ENCODE results near the gene SPATS2L.
A peak's percentile ranks its signal among the peaks of the same experiment; 100 is the strongest.

The SPATS2L gene

GRCh38 chr2:200306196-200306930, at the start of gene SPATS2L:
Gene SPATS2L (plus strand): TSS chr2:200306693. CDS start chr2:200389245, 82,552 bp downstream.
- peak; percentile 26 for DNase-seq (ENCODE audit: low read depth, low spot score)

- no peak for DNase-seq (ENCODE audit: low read depth, low spot score)
Measured at GRCh38 chr2:200257570-200257969, 48.9 kb upstream of the SPATS2L start.

- DNase-seq (ENCODE audit: low read depth, low spot score) = no peak
Measured at GRCh38 chr2:200258081-200258480, 48.4 kb upstream of the SPATS2L start.

DNA sequence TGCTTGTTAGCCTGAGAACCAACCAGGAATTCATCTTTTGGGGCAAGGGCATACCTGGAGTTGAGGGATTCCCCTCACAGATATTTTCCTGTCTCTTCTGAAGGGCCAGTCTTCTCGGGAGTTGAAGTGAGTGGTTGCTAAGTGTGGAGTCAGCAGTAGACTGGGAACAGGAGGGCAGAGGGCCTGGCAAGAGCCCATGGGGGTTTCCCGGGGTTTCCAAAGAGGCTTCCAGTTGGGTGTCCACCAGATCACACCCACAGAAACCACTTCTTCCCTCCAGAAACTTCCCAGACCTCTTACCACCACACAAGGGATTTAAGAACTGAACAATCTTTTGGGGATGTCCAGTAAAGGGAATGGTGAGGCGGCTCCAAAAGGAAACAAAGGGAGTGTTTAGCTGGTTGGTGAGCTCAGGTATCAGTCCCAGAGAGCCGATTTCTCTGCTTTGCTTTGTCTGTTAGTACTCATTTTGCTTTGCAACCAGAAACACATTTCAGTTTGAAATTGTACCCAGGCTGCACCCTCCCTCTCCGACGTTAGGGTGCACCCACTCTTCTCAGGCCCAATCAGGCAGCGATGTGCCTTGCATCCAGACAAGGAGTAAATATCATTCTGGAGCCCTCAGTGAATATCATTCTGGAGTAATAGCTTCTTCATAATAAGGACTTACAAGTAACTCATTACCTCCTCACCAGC, 47.5 kb upstream of the SPATS2L start:
- no peak for DNase-seq (ENCODE audit: low read depth, low spot score)

DNA sequence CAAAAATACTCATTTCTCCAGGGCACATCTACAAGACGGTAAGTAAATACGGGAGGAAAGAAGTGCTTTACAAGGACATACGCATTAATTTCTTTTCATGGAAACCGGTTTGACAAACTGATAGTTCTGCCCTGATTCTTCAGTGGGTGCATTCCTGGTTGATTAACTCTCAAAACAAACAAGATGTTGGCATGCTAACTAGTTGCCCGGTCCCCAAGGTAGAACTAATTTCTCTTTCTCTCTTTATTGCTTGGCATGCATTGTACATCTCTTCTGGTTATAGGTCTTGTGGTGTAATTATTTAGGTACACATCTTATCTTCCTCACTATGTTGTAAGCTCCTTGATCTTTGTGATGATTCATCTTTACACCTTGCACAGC, 46.9 kb upstream of the SPATS2L start:
- no peak for DNase-seq (ENCODE audit: low read depth, low spot score)

GRCh38 chr2:200262047-200262446, 44.4 kb upstream of the SPATS2L start:
- DNase-seq (ENCODE audit: low read depth, low spot score) = no peak

GRCh38 chr2:200263279-200263678, 43.2 kb upstream of the SPATS2L start:
- no peak for DNase-seq (ENCODE audit: low read depth, low spot score)

DNA sequence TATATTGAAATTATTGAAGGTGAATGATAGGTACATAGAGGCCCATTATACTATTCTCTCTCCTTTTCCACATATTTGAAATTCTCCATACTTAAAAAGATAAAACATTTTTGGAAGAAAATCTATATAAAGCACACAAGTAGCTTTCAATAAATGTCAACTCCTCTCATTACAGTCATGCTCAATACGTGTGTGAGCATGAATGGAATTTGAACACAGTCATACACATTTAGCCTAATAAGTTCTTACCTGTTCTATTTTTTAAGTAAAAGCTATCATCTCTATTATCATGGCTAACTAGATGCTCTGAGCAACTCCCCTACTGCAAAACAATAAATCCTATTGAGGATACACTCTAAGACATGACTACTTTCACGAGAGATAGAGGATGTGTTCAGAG, 41.9 kb upstream of the SPATS2L start:
- no peak for DNase-seq (ENCODE audit: low read depth, low spot score)

DNA sequence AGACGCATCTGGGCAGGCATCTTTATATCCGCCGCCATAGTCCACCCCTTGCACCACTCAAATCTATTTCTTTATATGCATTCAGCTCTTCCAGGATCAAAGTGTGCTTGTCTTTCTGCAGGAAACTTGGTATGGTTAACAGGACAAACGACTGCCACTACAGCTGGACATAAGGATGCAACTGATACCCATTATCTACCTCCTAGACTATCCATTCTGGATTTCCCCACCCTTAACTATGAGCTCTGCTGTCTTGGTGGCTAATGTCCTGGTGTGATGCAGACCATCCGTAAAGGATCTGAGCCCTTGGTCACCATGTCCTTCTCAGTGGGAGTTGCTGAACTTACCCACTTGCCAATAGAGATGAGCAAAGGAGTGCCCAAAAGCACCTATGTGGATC, 40.1 kb upstream of the SPATS2L start:
- DNase-seq (ENCODE audit: low read depth, low spot score) = no peak

GRCh38 chr2:200267350-200267749, 39.1 kb upstream of the SPATS2L start:
- DNase-seq (ENCODE audit: low read depth, low spot score) = no peak

GRCh38 chr2:200270732-200271131, 35.8 kb upstream of the SPATS2L start:
- DNase-seq (ENCODE audit: low read depth, low spot score) = no peak

DNA sequence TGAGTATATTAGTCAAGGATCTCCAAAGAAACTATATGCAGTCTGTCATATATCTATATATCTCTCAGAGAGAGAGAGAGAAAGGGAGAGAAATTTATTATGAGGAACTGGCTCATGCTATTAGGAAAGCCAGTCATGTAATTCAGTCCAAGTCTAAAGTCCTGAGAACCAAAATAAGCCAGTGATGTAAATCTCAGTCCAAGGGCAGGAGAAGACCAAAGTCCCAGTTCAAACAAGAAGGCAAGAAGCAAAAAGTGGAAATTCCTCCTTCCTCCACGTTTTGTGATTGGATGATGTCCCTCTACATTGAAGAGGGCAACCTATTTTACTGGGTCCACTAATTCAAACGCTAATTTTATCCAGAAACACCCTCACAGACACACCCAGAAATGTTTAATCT, 34.2 kb upstream of the SPATS2L start:
- DNase-seq (ENCODE audit: low read depth, low spot score) = no peak

- DNase-seq (ENCODE audit: low read depth, low spot score) = no peak
Measured at GRCh38 chr2:200274116-200275075, 32.1 kb upstream of the SPATS2L start.

DNA sequence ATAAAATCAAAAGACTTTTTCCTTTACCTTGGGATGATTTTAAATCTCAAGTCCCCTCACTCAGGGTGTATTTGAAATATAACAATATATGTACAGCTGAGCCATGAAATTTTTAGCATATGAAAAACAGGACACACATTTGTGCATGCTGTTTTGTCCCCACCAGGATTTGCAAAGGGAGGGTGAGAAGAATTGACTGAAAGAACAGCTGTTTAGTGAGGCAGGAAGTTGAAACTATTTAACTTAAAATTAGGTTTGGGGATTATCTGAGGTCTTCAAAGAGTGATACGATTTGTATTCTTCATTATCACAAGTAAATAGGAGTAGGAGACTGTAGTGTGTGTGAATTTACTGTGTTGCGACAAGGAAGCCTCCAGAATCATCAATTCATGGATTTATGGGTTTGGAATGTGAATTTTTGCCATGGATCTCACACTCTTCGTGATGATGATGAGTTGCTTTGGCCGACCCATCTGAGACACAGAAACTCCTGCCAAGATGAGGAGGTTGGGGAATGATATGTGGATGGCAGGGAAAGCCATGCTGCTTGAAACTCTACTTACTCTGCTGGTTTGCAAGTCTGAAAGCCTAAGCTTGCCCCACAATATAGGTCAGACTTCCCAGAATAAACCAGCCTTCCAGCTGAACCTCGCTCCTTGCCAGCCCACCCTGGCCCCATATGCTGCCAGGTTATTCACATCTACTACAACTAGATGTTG, 31.0 kb upstream of the SPATS2L start:
- DNase-seq (ENCODE audit: low read depth, low spot score) = no peak

DNA sequence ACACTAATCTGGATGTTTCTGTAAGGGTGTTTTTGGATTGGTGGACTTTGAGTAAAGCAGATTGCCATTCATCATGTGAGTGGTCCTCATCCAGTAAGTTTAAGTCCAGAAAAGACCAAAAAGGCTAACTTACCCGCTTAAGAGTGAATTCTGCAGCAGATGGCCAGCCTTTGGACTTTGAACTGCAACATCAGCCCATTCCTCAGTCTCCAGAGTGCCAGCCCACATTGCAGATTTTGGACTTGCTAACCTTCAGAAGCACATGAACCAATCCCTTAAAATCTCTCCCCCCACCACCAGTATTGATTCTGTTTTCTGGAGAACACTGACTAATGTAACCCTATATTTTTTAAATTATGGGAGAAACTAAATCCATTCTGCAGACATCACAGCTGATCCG, 30.0 kb upstream of the SPATS2L start:
- no peak for DNase-seq (ENCODE audit: low read depth, low spot score)

DNA sequence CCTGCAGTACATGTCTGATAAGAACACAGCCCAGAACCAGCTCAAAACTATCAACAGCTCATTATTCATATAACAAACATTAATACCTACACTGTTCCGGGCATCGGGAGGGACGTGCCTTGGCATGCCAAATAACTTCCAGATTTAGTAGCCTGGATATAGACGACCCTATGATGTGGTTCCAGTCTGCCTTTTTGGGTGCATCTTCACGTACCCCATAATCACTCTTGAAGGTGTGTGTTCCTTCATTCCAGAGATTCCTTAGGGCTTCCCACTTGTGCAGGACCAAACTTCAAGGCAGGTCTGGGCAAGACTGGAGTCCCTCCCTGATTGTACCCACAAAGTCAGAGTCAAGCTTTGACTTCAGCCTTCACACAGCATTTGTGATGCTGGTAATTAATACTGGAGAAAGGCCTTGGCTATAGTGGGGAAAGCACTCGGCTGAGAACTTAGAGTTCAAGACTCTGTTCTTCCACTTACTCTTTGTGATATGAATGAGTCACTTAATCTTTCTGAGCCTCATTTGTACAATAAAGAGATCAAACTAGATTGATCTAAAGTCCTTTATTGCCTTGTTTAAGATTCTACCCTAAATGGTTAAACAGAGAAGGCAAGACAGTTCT, 27.7 kb upstream of the SPATS2L start:
- DNase-seq (ENCODE audit: low read depth, low spot score) = no peak

GRCh38 chr2:200279857-200280256, 26.6 kb upstream of the SPATS2L start:
- no peak for DNase-seq (ENCODE audit: low read depth, low spot score)

DNA sequence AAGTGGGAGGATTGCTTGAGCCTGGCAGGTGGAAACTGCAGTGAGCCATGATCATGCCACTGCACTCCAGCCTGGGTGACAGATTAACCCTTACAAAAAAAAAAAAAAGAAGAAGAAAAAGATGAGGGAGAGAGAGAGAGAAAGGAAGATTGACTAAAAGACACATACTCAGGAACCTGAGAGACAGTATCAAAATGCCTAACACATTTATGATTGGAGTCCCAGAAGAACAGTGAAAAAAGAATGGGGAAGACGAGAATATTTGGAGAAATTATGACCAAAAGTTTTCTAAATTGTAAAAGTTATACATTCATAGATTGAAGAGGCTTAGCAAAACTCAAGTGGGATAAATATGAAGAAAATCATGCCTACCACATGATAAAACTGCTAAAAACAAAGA, 19.9 kb upstream of the SPATS2L start:
- DNase-seq (ENCODE audit: low read depth, low spot score) = no peak

GRCh38 chr2:200288670-200289429, 17.6 kb upstream of the SPATS2L start:
- DNase-seq (ENCODE audit: low read depth, low spot score) = no peak

DNA sequence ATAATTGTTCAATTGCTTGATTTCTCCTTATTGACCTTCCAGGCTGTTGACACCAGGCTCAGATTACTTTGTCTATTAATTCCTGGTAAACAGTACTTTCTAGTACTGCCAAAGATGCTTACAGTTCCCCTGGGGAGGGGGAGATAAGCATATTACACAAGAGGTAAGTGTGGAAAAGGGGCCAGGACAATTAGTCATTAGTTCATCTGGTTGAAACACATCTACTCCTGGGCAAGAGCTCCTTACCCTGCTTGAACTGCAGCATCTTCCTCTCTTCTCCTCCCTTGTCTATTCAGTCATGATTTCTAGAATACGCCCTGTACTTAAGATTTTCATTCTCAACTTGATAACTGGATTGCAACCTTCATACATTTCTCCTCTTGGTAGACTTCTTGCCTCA, 10.4 kb upstream of the SPATS2L start:
- DNase-seq (ENCODE audit: low read depth, low spot score) = no peak
